GM19193 (cell line): ENCODE results near the gene FEV.

Experiments used
- POLR2A ChIP-seq: IDR thresholded peaks from 4 replicates; pipeline ENCODE4 v1.6.1; 2011; ENCODE audit not compliant: insufficient read depth, insufficient read length; ENCODE audit errors: extremely low read depth

FEV gene

DNA sequence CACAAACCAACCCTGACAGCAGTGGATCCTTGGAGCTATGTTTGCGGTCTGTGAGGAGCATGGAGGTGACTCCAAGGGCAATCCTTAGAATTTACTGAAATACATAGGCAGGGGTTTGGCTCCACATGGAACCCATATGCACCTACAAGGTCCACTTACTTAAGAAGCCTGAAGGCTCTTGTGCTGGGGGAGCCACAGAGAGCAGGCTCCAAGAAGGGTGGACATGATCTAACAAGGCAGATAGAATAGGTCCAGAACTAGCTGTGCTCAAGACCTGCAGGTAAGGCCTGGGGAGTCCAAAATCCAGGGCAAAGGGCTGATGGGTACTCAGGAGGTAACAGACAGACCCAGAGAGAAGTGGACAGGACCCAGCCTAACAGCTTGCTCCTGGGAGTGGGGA, 26.7 kb downstream of the FEV start:
- TF ChIP-seq POLR2A, result no peak

DNA sequence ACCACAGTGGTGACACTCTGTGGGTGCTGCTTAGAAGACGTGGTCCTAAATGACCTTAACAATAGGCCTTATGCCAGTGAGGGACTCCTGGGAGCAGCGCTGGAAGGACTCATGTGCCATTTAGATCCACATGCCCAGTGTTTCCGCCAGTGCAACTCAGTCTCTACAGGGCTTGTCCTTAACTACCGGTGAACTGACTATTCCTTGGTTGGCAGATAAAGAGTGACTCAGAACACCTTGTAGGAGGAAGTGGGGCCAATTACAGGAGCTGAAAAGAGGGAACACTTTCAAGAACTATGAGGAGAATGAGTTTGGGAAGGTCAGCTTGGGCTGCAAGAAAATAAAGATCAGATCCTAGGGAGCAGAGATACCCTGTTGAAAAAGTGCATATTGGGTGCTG, 27.3 kb downstream of the FEV start:
- no peak for TF ChIP-seq POLR2A

DNA sequence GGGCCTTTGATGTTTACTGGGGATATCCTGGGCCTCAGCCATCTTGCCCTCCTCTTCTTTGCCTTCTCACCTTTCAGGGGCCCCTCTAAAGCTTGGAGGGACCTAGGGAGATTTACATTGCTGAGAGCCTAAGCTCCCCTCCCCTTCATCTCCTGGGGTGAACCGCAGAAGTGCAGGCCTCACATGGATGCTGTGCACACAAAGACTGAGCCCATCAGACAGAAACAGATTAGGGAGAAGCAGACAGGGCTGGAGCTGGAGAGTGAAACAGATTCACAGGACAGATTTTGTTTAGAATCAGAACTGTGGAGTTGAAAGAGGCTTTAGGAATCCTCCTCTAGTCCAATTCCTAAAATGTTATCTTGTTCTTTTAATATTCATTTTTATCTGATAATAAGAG, 28.9 kb downstream of the FEV start:
- TF ChIP-seq POLR2A, result no peak

DNA sequence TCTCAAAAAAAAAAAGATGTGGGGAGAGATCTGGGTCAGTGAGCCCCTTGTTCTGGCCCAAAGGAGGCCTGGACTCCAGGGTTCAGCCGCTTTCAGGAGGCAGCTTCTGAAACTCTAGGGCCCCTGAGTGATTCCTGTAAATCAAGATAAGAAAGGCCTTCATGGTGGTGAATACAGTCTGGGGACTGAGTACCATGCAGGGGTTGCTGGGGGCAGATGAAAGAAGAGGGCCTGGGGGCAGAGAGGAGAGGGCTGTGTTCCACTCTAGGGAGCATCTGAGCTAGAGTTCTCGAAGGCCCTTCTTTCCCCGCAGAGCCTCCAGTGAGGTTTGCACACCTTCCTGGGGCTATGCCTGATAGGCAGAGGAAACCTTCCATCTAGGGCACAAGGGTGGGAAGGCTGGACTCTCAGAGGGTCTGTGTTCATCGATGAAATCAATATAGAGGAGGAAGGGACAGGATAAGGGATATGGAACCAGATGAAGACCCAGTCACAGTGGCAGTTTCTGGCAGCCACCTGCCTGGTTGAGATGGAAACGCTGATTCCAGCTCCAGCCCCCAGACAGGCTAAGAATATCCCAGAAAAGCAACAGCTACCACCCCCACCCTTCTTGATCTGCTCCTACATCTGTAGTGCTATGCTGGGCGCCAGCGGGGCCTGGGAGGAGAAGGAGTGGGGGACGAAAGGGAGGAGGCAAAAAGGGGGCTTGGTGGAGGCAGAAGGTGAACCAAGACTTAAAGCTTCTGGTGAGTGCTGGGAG, 30.3 kb downstream of the FEV start:
- no peak for TF ChIP-seq POLR2A

DNA sequence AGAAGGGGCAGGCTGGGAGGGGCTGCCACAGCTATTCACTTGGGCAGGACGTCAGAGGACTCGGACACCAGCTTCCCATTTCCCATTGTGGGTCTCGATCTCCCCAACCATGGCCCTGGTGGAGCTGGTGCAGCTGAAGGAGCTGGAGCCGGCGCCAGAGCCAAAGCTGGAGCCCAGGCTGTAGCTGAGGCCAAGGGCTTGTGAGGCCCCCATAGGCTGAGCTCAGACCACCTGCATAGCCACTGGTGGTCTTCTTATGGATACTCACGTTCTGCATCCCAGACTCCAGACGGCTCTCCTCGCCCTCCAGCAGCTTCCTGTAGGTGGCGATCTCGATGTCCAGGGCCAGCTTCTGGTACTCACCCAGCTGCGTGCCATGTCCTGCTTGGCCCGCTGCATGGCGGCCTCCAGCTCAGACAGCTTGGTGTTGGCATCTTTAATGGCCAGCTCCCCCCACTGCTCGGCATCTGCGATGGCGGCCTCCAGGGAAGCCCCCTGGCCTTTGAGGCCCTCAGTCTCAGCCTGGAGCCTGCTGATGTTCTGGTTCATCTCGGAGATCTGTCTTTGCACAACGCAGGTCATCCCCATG, 31.5 kb downstream of the FEV start:
- no peak for TF ChIP-seq POLR2A

DNA sequence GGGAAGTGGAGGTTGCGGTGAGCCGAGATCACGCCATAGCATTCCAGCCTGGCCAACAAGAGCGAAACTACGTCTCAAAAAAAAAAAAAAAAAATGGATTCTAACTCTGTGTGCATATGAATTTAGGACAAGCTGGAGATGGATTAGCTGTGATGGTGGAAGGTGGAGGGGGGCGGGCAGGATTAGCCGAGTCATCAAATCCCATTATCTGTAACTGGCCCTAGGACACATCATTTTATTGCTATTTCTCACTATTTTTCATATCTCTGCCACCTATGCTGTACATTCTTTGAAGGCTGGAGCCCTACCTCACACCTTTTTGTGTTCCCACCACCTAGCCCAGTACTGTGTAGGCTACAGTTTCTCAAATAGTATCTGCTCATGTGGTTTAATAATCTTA, 32.8 kb downstream of the FEV start:
- TF ChIP-seq POLR2A, result no peak

DNA sequence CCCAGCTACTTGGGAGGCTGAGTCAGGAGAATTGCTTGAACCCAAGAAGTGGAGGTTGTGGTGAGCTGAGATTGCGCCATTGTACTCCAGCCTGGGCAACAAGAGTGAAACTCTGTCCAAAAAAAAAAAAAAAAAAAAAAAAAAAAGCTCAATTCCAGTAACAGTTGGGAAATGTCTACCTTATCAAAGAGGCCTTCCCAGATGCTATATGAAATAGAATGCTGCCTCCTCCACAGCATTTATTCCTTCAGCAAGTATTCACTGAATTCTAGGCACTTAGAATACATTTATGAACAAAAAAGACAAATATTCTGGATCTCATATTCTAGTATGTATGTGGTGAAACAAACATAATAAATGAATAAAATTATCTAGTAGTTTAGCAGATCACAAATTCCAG, 38.4 kb downstream of the FEV start:
- no peak for TF ChIP-seq POLR2A

DNA sequence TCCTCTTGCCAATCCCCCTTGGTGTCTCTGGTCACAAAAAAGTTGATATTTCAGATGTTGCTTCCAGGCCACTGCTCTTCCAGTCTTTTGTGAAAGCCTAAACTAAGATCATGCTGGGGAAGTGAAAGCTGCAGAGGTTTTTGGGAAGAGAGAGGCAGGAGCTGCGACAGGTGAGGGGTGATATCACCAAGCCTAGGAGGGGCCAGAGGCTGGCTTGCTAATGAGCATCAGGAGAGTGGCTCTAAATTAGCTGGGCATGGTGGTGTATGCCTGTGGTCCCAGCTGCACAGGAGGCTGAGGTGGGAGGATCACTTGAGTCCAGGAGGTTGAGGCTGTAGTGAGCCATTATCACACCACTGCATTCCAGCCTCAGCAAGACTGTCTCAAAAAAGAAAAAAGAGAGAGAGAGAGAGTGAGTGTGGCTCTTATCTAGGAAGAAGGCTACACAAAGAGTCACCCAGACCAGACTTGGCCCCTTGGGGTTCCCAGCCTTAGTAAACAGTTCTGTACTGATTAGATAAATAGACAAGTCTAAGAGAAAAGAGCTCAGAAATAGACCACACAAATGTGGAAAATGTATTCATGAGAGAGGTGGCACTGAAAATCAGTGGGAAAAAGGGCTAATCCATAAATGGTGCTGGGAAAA, 40.1 kb downstream of the FEV start:
- TF ChIP-seq POLR2A, result no peak
